ENCODE data around the gene EGFR. TPM values are rescaled to one million over a fixed set of nuclear protein-coding genes. Genes with fewer than 3 reads are reported as not detected.
A peak's percentile ranks its signal among the peaks of the same experiment; 100 is the strongest.

EGFR gene
- total RNA-seq, 1 donor from 2014 or later: 62.7 TPM

- no peak for DNase-seq
- no peaks in the 10 kb centered on the region for H3K27me3 ChIP-seq (ENCODE audit: low read depth)
- no peak for TF ChIP-seq CTCF (IDR thresholded peaks at IDR 0.05)
- peaks cover 42% of the 10 kb centered on the region for H3K4me1 ChIP-seq
- no peaks in the 10 kb centered on the region for H3K36me3 ChIP-seq
- peak overlapping the region; percentile 72 for H3K27ac ChIP-seq
- intact Hi-C loops (cut with DNase I): no loop called here
- ATAC-seq: peak; percentile 58 to 70
- no peak overlapping the region for H3K4me3 ChIP-seq
- H3K9me3 ChIP-seq: no peaks in the 10 kb centered on the region
Measured at GRCh38 chr7:55065079-55065478, 46.3 kb downstream of the EGFR start.

GRCh38 chr7:55065511-55066229, 46.9 kb downstream of the EGFR start:
- H3K4me1 ChIP-seq: peaks cover 37% of the 10 kb centered on the region
- no peak for TF ChIP-seq CTCF (IDR thresholded peaks at IDR 0.05)
- H3K36me3 ChIP-seq: no peaks in the 10 kb centered on the region
- peak overlapping the region; percentile 72 for H3K27ac ChIP-seq
- intact Hi-C loops (cut with DNase I): no loop called here
- ATAC-seq (peak; percentile 74 to 83), DNase-seq (no peak)
- H3K4me3 ChIP-seq: no peak overlapping the region
- H3K27me3 ChIP-seq (ENCODE audit: low read depth): no peaks in the 10 kb centered on the region
- H3K9me3 ChIP-seq: no peaks in the 10 kb centered on the region

GRCh38 chr7:55066524-55066923, 47.7 kb downstream of the EGFR start:
- Histone ChIP-seq H3K36me3 (no peaks in the 10 kb centered on the region), H3K27ac (peak overlapping the region; percentile 72), H3K27me3 (ENCODE audit: low read depth) (no peaks in the 10 kb centered on the region), H3K4me1 (peaks cover 30% of the 10 kb centered on the region), H3K4me3 (no peak overlapping the region), H3K9me3 (no peaks in the 10 kb centered on the region)
- ATAC-seq (peak; percentile 32 to 57), DNase-seq (no peak)
- no peak for TF ChIP-seq CTCF (IDR thresholded peaks at IDR 0.05)
- intact Hi-C loops (cut with DNase I): no loop called here

- no peaks in the 10 kb centered on the region for H3K9me3 ChIP-seq
- no peak overlapping the region for H3K4me3 ChIP-seq
- H3K36me3 ChIP-seq: no peaks in the 10 kb centered on the region
- peaks cover 30% of the 10 kb centered on the region for H3K4me1 ChIP-seq
- intact Hi-C loops (cut with DNase I): no loop called here
- peak overlapping the region; percentile 72 for H3K27ac ChIP-seq
- no peaks in the 10 kb centered on the region for H3K27me3 ChIP-seq (ENCODE audit: low read depth)
- TF ChIP-seq CTCF (IDR thresholded peaks at IDR 0.05): no peak
- ATAC-seq (no peak), DNase-seq (no peak)
Measured at GRCh38 chr7:55066938-55067337, 48.1 kb downstream of the EGFR start.

GRCh38 chr7:55067748-55068147, 48.9 kb downstream of the EGFR start:
- DNase-seq: no peak
- ATAC-seq: no peak
- Histone ChIP-seq H3K9me3 (no peaks in the 10 kb centered on the region), H3K27me3 (ENCODE audit: low read depth) (no peaks in the 10 kb centered on the region), H3K36me3 (no peaks in the 10 kb centered on the region), H3K4me3 (no peak overlapping the region), H3K4me1 (peaks cover 29% of the 10 kb centered on the region), H3K27ac (no peak overlapping the region)
- TF ChIP-seq CTCF (IDR thresholded peaks at IDR 0.05): no peak
- intact Hi-C loops (cut with DNase I): no loop called here
